Kidney (tissue), 14 donors: ENCODE data around the gene SLX9. TPM values are rescaled to one million over a fixed set of nuclear protein-coding genes. Genes with fewer than 3 reads are reported as not detected.
"Not testable (repeated sequence)": the region's sequence is repeated elsewhere in the genome, so short reads cannot be mapped to it uniquely, and the experiment has no call there.

Experiments
- DNase-seq, 5 donors: peaks; one replicate each; pipeline ENCODE4 v3.0.0-alpha.2; 2013 to 2020
- FAIRE-seq: peaks from 2 replicates; lab custom pipeline; 2012; peaks lifted over from hg19 to GRCh38; lab: Jason Lieb, UNC
- H3K27ac ChIP-seq, 2 donors: one replicate each; pipeline ENCODE4 v1.7.0; 2013; ENCODE audit warnings: low read depth in 2 of 2, low read length in 2 of 2, inconsistent platforms in 1 of 2
- H3K27me3 ChIP-seq: one replicate; pipeline ENCODE4 v1.7.1; 2013; ENCODE audit warnings: low read length, inconsistent platforms; ENCODE audit not compliant: control insufficient read depth, insufficient read depth
- H3K36me3 ChIP-seq, 3 donors: one replicate each; pipeline versions ENCODE4 v1.7.0 to v1.7.1; 2013; ENCODE audit warnings: low read length in 3 of 3, control low read depth in 1 of 3, inconsistent platforms in 1 of 3; ENCODE audit not compliant: insufficient read depth in 3 of 3, control insufficient read depth in 2 of 3
- H3K4me1 ChIP-seq, 3 donors: one replicate each; pipeline versions ENCODE4 v1.7.0 to v1.7.1; 2013; ENCODE audit warnings: low read length in 3 of 3, inconsistent platforms in 1 of 3, low read depth in 1 of 3; ENCODE audit not compliant: control insufficient read depth in 2 of 3, insufficient read depth in 2 of 3
- H3K4me3 ChIP-seq, 3 donors: one replicate each; pipeline versions ENCODE4 v1.7.0 to v1.8.1; 2013; ENCODE audit warnings: low read length in 3 of 3, control low read depth in 1 of 3, inconsistent platforms in 1 of 3
- H3K9ac ChIP-seq, 3 donors: one replicate each; pipeline versions ENCODE4 v1.7.0 to v1.7.1; 2013; ENCODE audit warnings: low read length in 3 of 3, control low read depth in 1 of 3, inconsistent platforms in 1 of 3
- H3K9me3 ChIP-seq, 3 donors: one replicate each; pipeline versions ENCODE4 v1.7.0 to v1.7.1; 2013; ENCODE audit warnings: low read length in 3 of 3, control low read depth in 1 of 3, inconsistent platforms in 1 of 3; ENCODE audit not compliant: control insufficient read depth in 2 of 3, insufficient read depth in 1 of 3
- CTCF ChIP-seq: IDR thresholded peaks from 3 replicates; pipeline ENCODE4 v1.5.1; 2012; ENCODE audit warnings: mild to moderate bottlenecking, moderate library complexity, borderline replicate concordance; ENCODE audit not compliant: insufficient read depth; ENCODE audit errors: extremely low read depth
- intact Hi-C: fragments of 100-400 bp; cut with DNase I; formaldehyde crosslinking; loops from one replicate; pipeline ENCODE4 v1.11.1; 2022
- polyA plus RNA-seq: library from polyadenylated mRNA; stranded (reverse); fragments of 350-450 nt; fragmentation: Illumina TruSeq; extraction: RNeasy Lipid Tissue Mini Kit (QIAGEN cat#74804); gene quantifications from one replicate; pipeline ENCODE4 v1.2.3, GENCODE V29; 2014; ENCODE audit warnings: low read depth, low replicate concordance; ENCODE audit not compliant: insufficient read depth
- total RNA-seq: library from RNA; stranded (reverse); fragmentation: NEBNext Ultra II Directional; extraction: Animal tissue kit (Norgen Biotek cat#: 25700); gene quantifications from one replicate; pipeline ENCODE4 v1.2.1, GENCODE V29; 2021
- donor health status: control.
- donor health status: control.
- donor health status: control.
- donor health status: control.
- donor health status: control.
- donor health status: DM: yes; HTN: yes; CAD: no.
- donor health status: Normal renal cell carcinoma (clear cell type).

SLX9 gene
- total and polyA plus RNA-seq, 2 donors from 2014 or later: 27.1 to 35.1 TPM

GRCh38 chr21:44974676-44975075 lies 34.8 kb downstream of the SLX9 start:
- TF ChIP-seq CTCF: no peak
- H3K27me3 ChIP-seq: no peaks in the 10 kb centered on the region
- no peak for FAIRE-seq

GRCh38 chr21:44975720-44976555 lies 36.1 kb downstream of the SLX9 start:
- H3K9me3 ChIP-seq: no peaks in the 10 kb centered on the region
- H3K4me1 ChIP-seq: no peaks in the 10 kb centered on the region
- TF ChIP-seq CTCF: no peak
- H3K4me3 ChIP-seq: no peak overlapping the region
- H3K27me3 ChIP-seq: no peaks in the 10 kb centered on the region
- H3K9ac ChIP-seq: no peak overlapping the region
- no peak overlapping the region for H3K27ac ChIP-seq
- intact Hi-C loops: no loop called here
- FAIRE-seq: no peak
- DNase-seq: no peak
- no peaks in the 10 kb centered on the region for H3K36me3 ChIP-seq

More at GRCh38 chr21:44974676-44975075, 34.8 kb downstream of the SLX9 start:
- H3K4me1 ChIP-seq: peaks cover 0 to 5% (median 0%) of the 10 kb centered on the region in 3 donors
- intact Hi-C loops: no loop called here
- H3K4me3 ChIP-seq: no peak overlapping the region
- no peaks in the 10 kb centered on the region for H3K9me3 ChIP-seq
- H3K36me3 ChIP-seq: no peaks in the 10 kb centered on the region
- H3K9ac ChIP-seq: no peak overlapping the region
- H3K27ac ChIP-seq: no peak overlapping the region
- DNase-seq: no peak

GRCh38 chr21:44976556-44977393 lies 36.9 kb downstream of the SLX9 start:
- intact Hi-C loops, DNase-seq, FAIRE-seq, H3K4me1 ChIP-seq, H3K27me3 ChIP-seq, H3K27ac ChIP-seq, H3K4me3 ChIP-seq, H3K9me3 ChIP-seq, H3K9ac ChIP-seq, H3K36me3 ChIP-seq: not testable (repeated sequence)
